Measurements from ENCODE around the gene OR2V2. TPM values are rescaled to one million over a fixed set of nuclear protein-coding genes. Genes with fewer than 3 reads are reported as not detected.

The OR2V2 gene
- total RNA-seq, 1 donor from 2014 or later = not detected

DNA sequence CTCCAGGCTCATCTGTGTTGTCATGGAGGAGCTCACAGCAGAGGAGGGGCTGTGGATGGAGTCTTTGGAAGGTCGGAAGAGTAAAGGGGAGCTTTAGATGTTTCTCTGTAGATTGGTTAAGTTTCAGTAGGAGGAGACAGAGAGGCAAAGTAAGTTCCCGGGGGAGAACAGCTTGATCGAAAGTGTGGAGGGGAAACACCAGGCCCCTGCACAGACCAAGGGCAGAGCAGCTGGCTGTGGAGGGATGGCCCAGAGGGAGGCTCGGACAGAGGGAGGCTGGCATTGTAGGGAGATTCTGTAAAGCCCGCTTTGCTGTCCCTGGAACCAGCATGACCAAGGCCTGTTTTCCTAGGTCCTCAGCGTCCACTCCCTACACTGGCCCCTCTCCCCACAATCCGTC, 5.3 kb upstream of the OR2V2 start:
- H3K27ac Mint-ChIP-seq = no peak overlapping the region
- no peak for ATAC-seq (ENCODE audit: low read depth)
- H3K27me3 Mint-ChIP-seq = peaks cover 31% of the 10 kb centered on the region
- H3K9me3 Mint-ChIP-seq = no peaks in the 10 kb centered on the region
- POLR2A ChIA-PET = no interaction called here
- no peak overlapping the region for H3K4me3 Mint-ChIP-seq
- no peak for DNase-seq
- TF ChIP-seq, protein P1, sequence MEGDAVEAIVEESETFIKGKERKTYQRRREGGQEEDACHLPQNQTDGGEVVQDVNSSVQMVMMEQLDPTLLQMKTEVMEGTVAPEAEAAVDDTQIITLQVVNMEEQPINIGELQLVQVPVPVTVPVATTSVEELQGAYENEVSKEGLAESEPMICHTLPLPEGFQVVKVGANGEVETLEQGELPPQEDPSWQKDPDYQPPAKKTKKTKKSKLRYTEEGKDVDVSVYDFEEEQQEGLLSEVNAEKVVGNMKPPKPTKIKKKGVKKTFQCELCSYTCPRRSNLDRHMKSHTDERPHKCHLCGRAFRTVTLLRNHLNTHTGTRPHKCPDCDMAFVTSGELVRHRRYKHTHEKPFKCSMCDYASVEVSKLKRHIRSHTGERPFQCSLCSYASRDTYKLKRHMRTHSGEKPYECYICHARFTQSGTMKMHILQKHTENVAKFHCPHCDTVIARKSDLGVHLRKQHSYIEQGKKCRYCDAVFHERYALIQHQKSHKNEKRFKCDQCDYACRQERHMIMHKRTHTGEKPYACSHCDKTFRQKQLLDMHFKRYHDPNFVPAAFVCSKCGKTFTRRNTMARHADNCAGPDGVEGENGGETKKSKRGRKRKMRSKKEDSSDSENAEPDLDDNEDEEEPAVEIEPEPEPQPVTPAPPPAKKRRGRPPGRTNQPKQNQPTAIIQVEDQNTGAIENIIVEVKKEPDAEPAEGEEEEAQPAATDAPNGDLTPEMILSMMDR (IDR thresholded peaks at IDR 0.05) = no peak
- intact Hi-C loops (cut with micrococcal nuclease) = no loop called here
- CTCF ChIA-PET = no interaction called here
- H3K4me1 Mint-ChIP-seq = no peaks in the 10 kb centered on the region
- no peaks in the 10 kb centered on the region for H3K36me3 Mint-ChIP-seq (ENCODE audit: low read depth)

- no peak overlapping the region for H3K4me3 Mint-ChIP-seq
- no peaks in the 10 kb centered on the region for H3K9me3 Mint-ChIP-seq
- H3K4me1 Mint-ChIP-seq = no peaks in the 10 kb centered on the region
- no peak overlapping the region for H3K27ac Mint-ChIP-seq
- ATAC-seq (ENCODE audit: low read depth) (no peak), DNase-seq (no peak)
- TF ChIP-seq, protein P1 (IDR thresholded peaks at IDR 0.05) = no peak
- no peaks in the 10 kb centered on the region for H3K36me3 Mint-ChIP-seq (ENCODE audit: low read depth)
- intact Hi-C loops (cut with micrococcal nuclease) = no loop called here
- H3K27me3 Mint-ChIP-seq = peaks cover 54% of the 10 kb centered on the region
- ChIA-PET POLR2A (no interaction called here), CTCF (no interaction called here)
Measured at GRCh38 chr5:181145133-181145532, 2.3 kb upstream of the OR2V2 start.

- ChIA-PET POLR2A (no interaction called here), CTCF (no interaction called here)
- ATAC-seq (ENCODE audit: low read depth) (no peak), DNase-seq (no peak)
- Mint-ChIP-seq H3K36me3 (ENCODE audit: low read depth) (no peaks in the 10 kb centered on the region), H3K9me3 (no peaks in the 10 kb centered on the region), H3K4me1 (no peaks in the 10 kb centered on the region), H3K27ac (no peak overlapping the region), H3K27me3 (peaks cover 46% of the 10 kb centered on the region), H3K4me3 (no peak overlapping the region)
- TF ChIP-seq, protein P1 (IDR thresholded peaks at IDR 0.05) = no peak
- intact Hi-C loops (cut with micrococcal nuclease) = no loop called here
Measured at GRCh38 chr5:181149355-181149754, 2.0 kb downstream of the OR2V2 start.

DNA sequence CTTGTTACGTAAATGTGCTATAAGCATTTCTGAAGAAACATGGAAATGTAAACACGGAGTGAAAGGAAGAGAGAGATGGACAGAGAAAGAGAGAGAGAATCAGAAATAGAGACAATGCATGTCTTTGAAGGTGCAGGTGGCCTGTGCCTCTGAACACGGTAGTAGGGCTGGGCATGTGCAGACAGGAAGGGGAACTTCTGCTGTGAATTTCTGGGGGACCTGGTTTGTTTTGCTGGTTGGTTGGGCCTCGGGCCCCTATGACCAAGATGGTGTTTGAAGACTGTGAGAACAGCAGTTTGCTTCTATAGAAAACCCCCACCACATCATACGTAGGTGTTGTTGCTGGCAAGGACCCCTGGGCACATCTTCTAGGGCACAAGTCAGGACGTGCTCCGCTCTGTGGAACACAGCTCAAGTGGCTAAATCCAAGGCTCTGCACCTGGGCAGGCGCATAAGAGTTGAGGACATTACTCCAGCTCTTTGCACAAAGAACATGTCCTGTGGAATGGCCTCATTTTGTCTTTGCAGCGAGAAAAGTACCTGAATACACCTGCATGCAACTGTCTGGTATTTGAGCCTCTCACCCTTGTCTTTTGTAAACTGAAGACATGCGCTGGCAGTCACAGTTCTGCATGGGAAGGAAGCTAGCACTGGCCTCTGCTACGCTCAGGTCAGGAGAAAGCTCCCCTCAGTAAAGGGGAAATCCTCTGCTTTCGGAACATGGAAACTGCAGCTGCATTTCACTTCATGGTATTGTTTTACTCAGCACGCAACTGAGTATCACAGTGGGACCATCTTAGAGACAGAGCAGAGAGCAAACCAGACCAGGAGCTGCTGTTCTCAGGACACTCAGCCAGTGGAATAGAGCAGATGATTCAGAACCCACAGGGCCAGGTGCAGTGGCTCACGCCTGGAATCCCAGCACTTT, 2.7 kb downstream of the OR2V2 start:
- Mint-ChIP-seq H3K4me1 (no peaks in the 10 kb centered on the region), H3K27me3 (peaks cover 44% of the 10 kb centered on the region), H3K27ac (no peak overlapping the region), H3K9me3 (no peaks in the 10 kb centered on the region), H3K36me3 (ENCODE audit: low read depth) (no peaks in the 10 kb centered on the region), H3K4me3 (no peak overlapping the region)
- ATAC-seq (ENCODE audit: low read depth) (no peak), DNase-seq (no peak)
- intact Hi-C loops (cut with micrococcal nuclease) = no loop called here
- POLR2A ChIA-PET = no interaction called here
- TF ChIP-seq, protein P1 (IDR thresholded peaks at IDR 0.05) = no peak
- CTCF ChIA-PET = no interaction called here

DNA sequence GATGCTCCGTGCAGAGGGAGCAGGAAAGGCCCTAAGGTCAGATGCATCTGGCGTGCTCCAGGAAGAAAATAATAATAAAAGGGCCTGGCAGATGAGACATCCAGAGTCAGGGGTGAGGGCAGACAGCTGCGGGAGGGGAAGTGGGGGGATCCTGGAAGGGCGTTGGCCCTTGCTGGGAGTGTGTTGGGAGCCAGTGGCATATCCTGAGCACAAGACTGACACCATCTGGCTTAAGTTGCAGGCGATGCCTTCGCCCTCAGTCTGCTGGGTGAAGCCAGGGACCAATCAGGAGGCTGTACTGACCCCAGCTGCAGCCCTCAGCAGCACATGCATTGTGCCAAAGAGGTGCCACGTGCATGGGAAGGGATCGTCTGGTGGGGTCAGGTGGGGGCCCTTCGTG, 3.8 kb downstream of the OR2V2 start:
- DNase-seq = no peak
- CTCF ChIA-PET = interaction anchor here (1.0 kb wide), 1 partner anchor 34 kb away, joined by 3 read pairs; no protein-coding TSS in a partner anchor
- no peak for ATAC-seq (ENCODE audit: low read depth)
- H3K4me1 Mint-ChIP-seq = no peaks in the 10 kb centered on the region
- POLR2A ChIA-PET = no interaction called here
- TF ChIP-seq, protein P1 (IDR thresholded peaks at IDR 0.05) = no peak
- H3K36me3 Mint-ChIP-seq (ENCODE audit: low read depth) = no peaks in the 10 kb centered on the region
- peaks cover 43% of the 10 kb centered on the region for H3K27me3 Mint-ChIP-seq
- intact Hi-C loops (cut with micrococcal nuclease) = no loop called here
- H3K9me3 Mint-ChIP-seq = no peaks in the 10 kb centered on the region
- H3K27ac Mint-ChIP-seq = no peak overlapping the region
- no peak overlapping the region for H3K4me3 Mint-ChIP-seq
